HS-5 (cell line): ENCODE measurements around the gene FGF10.

ENCODE experiments used
- DNase-seq: peaks from one replicate; pipeline ENCODE4 v3.0.0-alpha.2; 2012; ENCODE audit warnings: low read depth

The FGF10 gene

GRCh38 chr5:44356231-44356630 is 33.0 kb downstream of the FGF10 start:
- no peak for DNase-seq

- no peak for DNase-seq
These were observed 43.3 kb downstream of the FGF10 start for GRCh38 chr5:44345871-44346270.

- DNase-seq, result no peak
These were observed 52.5 kb downstream of the FGF10 start for GRCh38 chr5:44336708-44337107.

- DNase-seq, result no peak
These were observed 54.6 kb downstream of the FGF10 start for GRCh38 chr5:44334622-44335021.

- peak; percentile 24 for DNase-seq
These were observed 56.8 kb downstream of the FGF10 start for GRCh38 chr5:44332285-44332971.

GRCh38 chr5:44331471-44332050 is 57.7 kb downstream of the FGF10 start:
- no peak for DNase-seq

- no peak for DNase-seq
These were observed 59.5 kb downstream of the FGF10 start for GRCh38 chr5:44329716-44330115.

GRCh38 chr5:44321144-44321725 is 68.0 kb downstream of the FGF10 start:
- no peak for DNase-seq

- DNase-seq, result no peak
These were observed 69.0 kb downstream of the FGF10 start for GRCh38 chr5:44320188-44320587.

GRCh38 chr5:44318883-44319282 is 70.3 kb downstream of the FGF10 start:
- DNase-seq, result no peak

GRCh38 chr5:44312374-44312773 is 76.8 kb downstream of the FGF10 start:
- DNase-seq, result no peak

- DNase-seq, result no peak
These were observed 88.7 kb downstream of the FGF10 start for GRCh38 chr5:44300551-44300950.

GRCh38 chr5:44299394-44299793 is 89.8 kb downstream of the FGF10 start:
- DNase-seq, result no peak

- DNase-seq, result no peak
These were observed 94.7 kb downstream of the FGF10 start for GRCh38 chr5:44294516-44294915.

GRCh38 chr5:44292736-44293135 is 96.5 kb downstream of the FGF10 start:
- no peak for DNase-seq

- DNase-seq, result no peak
These were observed 110.8 kb downstream of the FGF10 start for GRCh38 chr5:44278469-44278868.

GRCh38 chr5:44275908-44276307 is 113.3 kb downstream of the FGF10 start:
- no peak for DNase-seq

- no peak for DNase-seq
These were observed 113.9 kb downstream of the FGF10 start for GRCh38 chr5:44275329-44275728.

GRCh38 chr5:44267909-44268308 is 121.3 kb downstream of the FGF10 start:
- no peak for DNase-seq

- DNase-seq, result no peak
These were observed 122.2 kb downstream of the FGF10 start for GRCh38 chr5:44266882-44267576.

- DNase-seq, result no peak
These were observed 123.5 kb downstream of the FGF10 start for GRCh38 chr5:44265713-44266112.

GRCh38 chr5:44260793-44261192 is 128.4 kb downstream of the FGF10 start:
- no peak for DNase-seq
